ENCODE measurements around the gene KRT86. TPM values are rescaled to one million over a fixed set of nuclear protein-coding genes. Genes with fewer than 3 reads are reported as not detected.
"Not testable (repeated sequence)": the region's sequence is repeated elsewhere in the genome, so short reads cannot be mapped to it uniquely, and the experiment has no call there.

KRT86 gene
- total and polyA plus RNA-seq, 2 donors (not counting 1 experiment from before 2014, with no cell fraction given), result 0.02 to 0.17 TPM

- H3K4me2 ChIP-seq (ENCODE audit: extremely low read depth, insufficient read depth, low read length); H3K4me3 ChIP-seq (replicated peaks in 1 of 4; ENCODE audit: control extremely low read depth in 1 of 4, insufficient read depth in 1 of 4, low read depth in 3 of 4, low read length in 4 of 4); H2AFZ ChIP-seq (ENCODE audit: low read length); H3K36me3 ChIP-seq (ENCODE audit: control insufficient read depth, insufficient read depth, low read length); H3K4me1 ChIP-seq (ENCODE audit: control insufficient read depth, extremely low read depth, insufficient read depth, low read length); H3K79me2 ChIP-seq (ENCODE audit: control insufficient read depth, insufficient read depth, low read length); H4K20me1 ChIP-seq (ENCODE audit: control insufficient read depth, extremely low read depth, insufficient read depth, low read length); H3K27me3 ChIP-seq (ENCODE audit: control insufficient read depth, insufficient read depth, low read length); H3K9ac ChIP-seq (ENCODE audit: insufficient read depth, low read length); H3K9me3 ChIP-seq (ENCODE audit: control insufficient read depth, insufficient read depth, low read depth, low read length); H3K27ac ChIP-seq (ENCODE audit: insufficient read depth, low read length): not testable (repeated sequence)
- peak in 1 of 2 donors; percentile 32 for DNase-seq (ENCODE audit: low read depth in 2 of 2)
These were observed 13.7 kb downstream of the KRT86 start for GRCh38 chr12:52287816-52288805.

GRCh38 chr12:52290483-52291134 lies 16.2 kb downstream of the KRT86 start:
- not testable (repeated sequence) for DNase-seq (ENCODE audit: low read depth in 2 of 2); H3K36me3 ChIP-seq (ENCODE audit: control insufficient read depth, insufficient read depth, low read length); H3K4me3 ChIP-seq (replicated peaks in 1 of 4; ENCODE audit: control extremely low read depth in 1 of 4, insufficient read depth in 1 of 4, low read depth in 3 of 4, low read length in 4 of 4); H3K9ac ChIP-seq (ENCODE audit: insufficient read depth, low read length); H3K9me3 ChIP-seq (ENCODE audit: control insufficient read depth, insufficient read depth, low read depth, low read length); H4K20me1 ChIP-seq (ENCODE audit: control insufficient read depth, extremely low read depth, insufficient read depth, low read length); H2AFZ ChIP-seq (ENCODE audit: low read length); H3K4me1 ChIP-seq (ENCODE audit: control insufficient read depth, extremely low read depth, insufficient read depth, low read length); H3K4me2 ChIP-seq (ENCODE audit: extremely low read depth, insufficient read depth, low read length); H3K79me2 ChIP-seq (ENCODE audit: control insufficient read depth, insufficient read depth, low read length); H3K27me3 ChIP-seq (ENCODE audit: control insufficient read depth, insufficient read depth, low read length); H3K27ac ChIP-seq (ENCODE audit: insufficient read depth, low read length)

- no peak within 1 kb of the TSS for H3K27ac ChIP-seq (ENCODE audit: insufficient read depth, low read length)
- no peaks in the 10 kb centered on the region for H4K20me1 ChIP-seq (ENCODE audit: control insufficient read depth, extremely low read depth, insufficient read depth, low read length)
- no peaks in the 10 kb centered on the region for H3K36me3 ChIP-seq (ENCODE audit: control insufficient read depth, insufficient read depth, low read length)
- H3K4me3 ChIP-seq (replicated peaks in 1 of 4; ENCODE audit: control extremely low read depth in 1 of 4, insufficient read depth in 1 of 4, low read depth in 3 of 4, low read length in 4 of 4), result no peak within 1 kb of the TSS
- H3K9me3 ChIP-seq (ENCODE audit: control insufficient read depth, insufficient read depth, low read depth, low read length), result no peaks in the 10 kb centered on the region
- no peak for DNase-seq (ENCODE audit: low read depth in 2 of 2)
- no peak within 1 kb of the TSS for H3K4me2 ChIP-seq (ENCODE audit: extremely low read depth, insufficient read depth, low read length)
- H3K79me2 ChIP-seq (ENCODE audit: control insufficient read depth, insufficient read depth, low read length), result no peaks in the 10 kb centered on the region
- H3K4me1 ChIP-seq (ENCODE audit: control insufficient read depth, extremely low read depth, insufficient read depth, low read length), result no peaks in the 10 kb centered on the region
- H2AFZ ChIP-seq (ENCODE audit: low read length), result no peak within 1 kb of the TSS
- no peaks in the 10 kb centered on the region for H3K27me3 ChIP-seq (ENCODE audit: control insufficient read depth, insufficient read depth, low read length)
- TF ChIP-seq CTCF (conservative IDR thresholded peaks at IDR 0.05 in 1 of 2, IDR thresholded peaks at IDR 0.05 in 1 of 2; ENCODE audit: low read depth in 1 of 2, low read length in 2 of 2) (no peak), EZH2 (IDR thresholded peaks at IDR 0.05; ENCODE audit: low read length, missing control alignments) (no peak)
- no peak within 1 kb of the TSS for H3K9ac ChIP-seq (ENCODE audit: insufficient read depth, low read length)
These were observed 17.0 kb downstream of the KRT86 start, which contains the start of gene KRT81 for GRCh38 chr12:52291267-52291935. TSS of gene KRT81 (minus strand) at chr12:52291534. CDS start at chr12:52291465, 69 bp downstream.
